Stimulated activated CD4-positive, alpha-beta T cell treated with anti-CD3 and anti-CD28 coated beads, Interleukin-1b, Interleukin-23, amount 100 ng/mL, for 4 hours (primary cell): ENCODE measurements around the gene ALDH1B1.
A peak's percentile ranks its signal among the peaks of the same experiment; 100 is the strongest.

ENCODE experiments used
- DNase-seq, 2 donors: peaks; one replicate each; pipeline ENCODE4 v3.0.0-alpha.2; 2020; ENCODE audit warnings: low read depth in 2 of 2

ALDH1B1 gene

GRCh38 chr9:38392235-38393127, at the start of gene ALDH1B1:
Gene ALDH1B1 (plus strand): TSS chr9:38392702. CDS start chr9:38395749, 3,047 bp downstream.
- DNase-seq = peak; percentile 49 to 58

DNA sequence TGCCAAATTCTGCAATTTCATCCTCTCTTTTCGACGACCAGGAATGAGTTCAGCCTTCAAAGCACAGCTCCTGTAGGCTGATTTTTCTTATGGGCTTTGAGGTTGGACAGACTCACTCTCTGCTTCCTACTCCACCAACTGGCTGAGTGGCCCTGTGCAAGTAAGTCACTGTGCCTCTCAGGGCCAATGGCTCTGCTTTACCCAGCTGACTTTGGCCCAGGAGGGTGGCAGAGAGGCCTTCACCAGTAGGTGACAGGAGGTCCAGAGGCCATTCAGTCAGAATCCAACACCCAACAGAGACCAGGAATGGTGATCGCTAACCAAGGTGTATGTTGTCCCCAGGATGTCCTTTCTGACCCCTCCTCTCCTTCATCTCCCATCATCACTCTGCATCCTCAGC, 49.5 kb upstream of the ALDH1B1 start:
- no peak for DNase-seq

DNA sequence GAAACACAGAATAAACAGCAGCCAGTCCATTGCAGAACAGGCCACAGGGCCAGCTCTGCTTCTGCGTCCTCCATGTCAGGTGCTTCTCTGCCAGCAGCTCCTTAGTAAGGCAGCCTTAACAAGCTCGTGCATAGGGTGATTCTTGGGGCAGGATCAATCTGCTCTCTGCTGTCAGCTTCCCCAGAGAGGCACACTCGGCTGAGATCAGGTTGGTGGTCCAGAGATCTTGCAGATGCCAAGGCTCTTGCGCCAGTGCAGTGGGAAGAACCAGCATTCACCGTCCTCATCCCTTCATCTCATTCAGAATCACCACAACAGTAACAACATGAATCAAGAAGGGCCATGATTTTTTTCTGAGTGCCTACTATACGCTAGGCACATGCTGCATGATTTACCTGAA, 49.0 kb upstream of the ALDH1B1 start:
- DNase-seq = no peak

DNA sequence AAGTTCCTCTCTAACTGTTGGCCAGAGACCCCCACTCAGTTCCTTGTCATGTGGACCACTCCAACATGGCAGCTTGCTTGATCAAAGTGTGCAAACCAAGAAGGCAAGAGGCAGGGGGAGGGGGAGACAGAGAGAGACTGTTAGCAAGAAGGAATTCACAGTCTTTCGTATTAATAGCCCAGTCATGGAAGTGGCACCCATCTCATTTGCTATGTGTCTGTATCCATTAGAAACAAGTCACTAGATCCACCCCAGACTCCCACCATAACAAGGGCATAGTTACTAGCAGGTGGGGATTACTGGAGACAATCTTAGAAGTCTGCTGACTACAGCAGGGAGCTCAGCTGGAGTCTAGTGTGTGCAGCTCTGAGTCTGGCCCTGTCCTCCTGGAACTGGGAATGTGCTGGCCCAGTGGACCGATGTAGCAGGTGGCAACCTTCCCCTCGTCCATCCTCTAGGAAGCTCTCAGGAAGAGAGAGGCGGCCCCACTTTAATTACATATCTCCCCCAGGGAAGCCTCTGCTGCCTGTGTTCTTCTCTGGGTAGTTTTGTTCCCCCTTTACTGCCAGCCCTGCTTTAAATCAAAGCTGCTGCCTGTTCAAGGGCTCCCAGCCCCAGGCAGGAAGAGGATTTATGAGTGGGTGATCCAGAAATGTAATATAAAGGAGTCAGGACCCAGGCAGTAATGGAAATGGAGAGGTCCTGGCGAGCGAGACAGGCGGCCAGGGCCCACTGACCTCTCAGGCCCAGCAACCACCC, 47.8 kb upstream of the ALDH1B1 start:
- DNase-seq = no peak

DNA sequence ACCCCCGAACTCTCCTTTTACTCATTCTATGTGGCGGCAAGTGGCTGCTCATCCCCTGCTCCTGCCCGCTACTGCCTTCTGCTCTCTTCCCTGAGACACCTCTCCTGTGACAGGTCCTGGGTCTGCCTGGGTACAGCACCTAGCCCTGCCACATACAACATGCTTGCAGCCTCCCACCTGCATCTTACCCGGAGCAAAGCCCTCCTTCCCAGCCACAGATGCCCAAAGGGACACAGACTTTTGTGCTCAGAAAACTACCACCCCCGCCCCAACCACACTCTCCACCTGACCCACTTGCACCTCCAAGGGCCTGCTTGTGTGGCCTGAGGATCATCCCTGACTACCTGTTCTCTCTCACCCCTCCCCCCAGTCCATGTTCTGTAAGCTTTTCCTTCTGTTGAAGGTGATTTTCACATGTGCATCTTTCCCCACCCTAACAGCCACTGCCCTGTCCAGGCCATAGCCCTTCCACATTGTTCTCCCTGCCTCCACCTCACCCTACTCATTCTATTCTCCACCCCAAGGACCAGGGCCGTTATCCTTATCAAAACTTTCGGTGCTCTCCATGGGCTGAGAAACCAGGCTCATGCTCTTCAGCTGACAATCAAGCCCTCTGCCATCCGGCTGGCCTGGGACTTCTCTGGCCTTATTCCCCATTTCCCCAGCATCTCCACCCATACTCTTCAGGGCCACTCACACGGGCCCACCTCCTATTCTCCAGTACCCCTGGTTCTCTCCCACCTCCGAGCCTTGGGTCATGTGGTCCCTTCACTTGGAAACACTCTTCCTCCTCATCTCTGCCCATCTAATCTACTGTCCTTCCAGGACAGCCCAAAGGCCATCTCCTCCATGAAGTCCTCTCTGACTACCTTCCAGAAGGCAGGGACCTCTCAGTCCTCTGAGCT, 46.4 kb upstream of the ALDH1B1 start:
- DNase-seq = no peak

DNA sequence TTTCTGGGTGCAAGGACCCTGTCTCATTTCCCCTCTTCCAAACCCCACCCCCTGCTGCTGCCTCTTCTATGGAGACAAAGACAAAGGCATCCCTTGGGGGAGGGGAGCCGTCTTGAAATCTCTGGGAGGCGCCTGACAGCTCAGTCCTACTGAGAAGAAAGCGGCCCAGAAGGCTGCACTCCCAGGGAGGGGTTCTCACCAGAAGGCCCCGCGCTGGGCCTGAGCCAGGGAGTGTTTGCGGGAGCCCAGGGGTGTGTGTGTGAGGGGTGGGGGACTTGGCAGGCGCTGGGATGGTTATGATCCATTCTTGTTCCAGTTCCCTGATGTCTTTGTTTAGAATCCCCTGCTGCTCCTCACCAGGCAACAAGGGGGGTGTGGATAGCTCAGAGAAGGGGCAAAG, 45.7 kb upstream of the ALDH1B1 start:
- DNase-seq = no peak

DNA sequence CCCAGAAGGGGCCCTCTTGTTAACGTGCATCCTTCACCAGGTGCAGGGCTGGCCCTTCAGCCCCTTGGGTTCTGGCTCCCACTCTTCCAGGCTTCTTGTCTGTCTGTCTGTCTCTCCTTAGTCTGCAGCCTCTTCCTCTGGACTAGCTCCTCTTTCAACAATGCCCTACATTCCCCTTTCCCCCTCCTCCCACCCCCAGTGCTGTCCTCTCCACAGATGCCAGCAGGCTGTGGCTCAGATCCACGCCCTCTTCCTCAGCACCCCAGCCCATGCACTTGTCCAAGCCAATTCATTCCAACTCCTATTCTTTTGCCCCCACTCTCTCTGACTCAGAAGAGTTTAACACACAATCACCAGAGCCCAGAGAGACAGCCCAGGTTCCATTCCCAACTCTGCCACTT, 45.2 kb upstream of the ALDH1B1 start:
- DNase-seq = no peak

DNA sequence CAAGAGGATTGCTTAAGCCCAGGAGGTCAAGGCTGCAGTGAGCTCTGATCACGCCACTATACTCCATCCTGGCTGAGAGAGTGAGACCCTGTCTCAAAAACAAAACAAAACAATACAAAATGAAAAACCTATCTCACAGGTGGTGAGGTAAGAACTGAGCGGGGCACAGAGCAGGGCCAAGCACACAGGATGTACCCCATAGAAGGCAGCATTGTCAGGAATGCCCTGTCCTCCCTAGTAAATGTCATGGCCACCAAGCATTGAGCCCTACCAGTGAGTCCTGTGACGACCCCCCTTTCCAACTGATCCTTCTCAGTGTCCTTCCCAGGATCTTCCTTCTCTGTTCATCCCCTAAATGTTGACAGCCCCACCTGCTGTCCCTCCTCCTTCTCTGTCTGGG, 44.6 kb upstream of the ALDH1B1 start:
- DNase-seq = no peak

DNA sequence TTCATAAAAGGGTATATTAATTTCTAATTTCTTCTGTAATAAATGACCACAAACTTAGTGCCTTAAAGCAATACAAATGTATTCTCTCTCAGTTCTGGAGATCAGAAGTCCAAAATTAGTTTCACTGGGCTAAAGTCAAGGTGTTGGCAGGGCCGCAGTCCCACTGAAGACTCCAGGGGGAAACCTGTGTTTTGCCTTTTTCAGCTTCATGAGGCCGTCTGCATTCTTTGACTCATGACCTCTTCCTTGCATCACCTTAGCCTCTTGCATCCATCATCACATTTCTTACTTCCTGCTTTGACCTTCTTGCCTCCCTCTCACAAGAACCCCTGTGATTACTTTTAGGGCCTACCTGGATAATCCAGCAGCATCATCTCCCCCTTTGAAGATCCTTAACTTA, 42.0 kb upstream of the ALDH1B1 start:
- DNase-seq = no peak

DNA sequence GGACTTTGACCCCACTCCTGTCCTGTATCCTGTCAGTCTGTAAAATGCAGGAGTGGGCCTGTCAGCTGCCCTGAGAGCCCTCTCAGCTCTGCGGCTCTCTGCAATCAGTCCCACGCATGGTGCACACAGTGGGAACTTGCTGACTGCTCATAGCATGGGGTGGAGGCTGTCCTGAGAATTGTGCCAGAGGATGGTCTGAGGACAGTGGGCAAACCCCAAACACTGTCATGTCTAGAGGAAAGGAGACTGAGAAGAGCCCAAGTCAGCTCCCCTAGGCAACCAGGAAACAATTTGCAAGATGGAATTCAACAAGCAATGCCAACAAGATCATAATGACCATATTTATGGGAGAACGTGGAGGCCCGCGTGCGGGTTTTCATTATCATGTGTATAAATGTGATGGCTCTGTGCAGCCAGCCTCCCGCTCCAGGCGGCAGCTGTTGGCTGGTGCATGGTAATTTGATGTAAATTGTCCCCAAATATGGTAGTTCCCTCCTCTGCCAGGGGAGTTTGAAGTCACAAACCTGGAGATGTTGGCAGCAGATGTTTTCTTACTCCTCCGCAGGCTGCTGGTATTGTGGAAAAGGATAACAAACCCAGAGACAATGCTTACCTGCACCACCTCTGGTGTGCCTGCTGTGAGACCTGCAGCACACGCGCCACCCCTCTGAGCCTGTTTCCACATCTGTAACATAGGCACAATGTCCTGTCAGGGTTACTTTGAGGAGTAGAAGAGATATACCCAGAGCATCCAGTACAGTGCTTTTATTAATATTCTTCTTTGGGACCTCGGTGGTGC, 39.8 kb upstream of the ALDH1B1 start:
- no peak for DNase-seq

DNA sequence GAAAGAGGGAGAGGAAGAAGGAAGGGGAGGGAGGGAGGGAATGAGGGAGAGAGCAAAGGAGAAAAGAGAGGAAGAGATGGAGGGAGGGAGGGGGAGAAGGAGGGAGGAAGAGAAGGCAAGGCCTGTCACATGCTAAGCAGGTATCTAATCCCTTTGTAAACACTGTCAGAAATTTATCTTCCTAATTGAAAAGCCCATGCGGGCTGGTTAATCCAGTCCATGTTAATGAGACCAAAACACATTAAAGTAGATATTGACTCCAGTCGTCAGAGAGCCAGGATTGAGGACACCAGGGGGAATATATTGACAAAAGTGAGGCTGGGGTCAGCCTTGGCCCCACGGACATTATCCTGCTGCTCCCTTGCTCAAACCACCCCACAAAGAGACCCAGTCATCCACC, 37.4 kb upstream of the ALDH1B1 start:
- no peak for DNase-seq

- no peak for DNase-seq
Observed at GRCh38 chr9:38355517-38356120, 36.9 kb upstream of the ALDH1B1 start.

DNA sequence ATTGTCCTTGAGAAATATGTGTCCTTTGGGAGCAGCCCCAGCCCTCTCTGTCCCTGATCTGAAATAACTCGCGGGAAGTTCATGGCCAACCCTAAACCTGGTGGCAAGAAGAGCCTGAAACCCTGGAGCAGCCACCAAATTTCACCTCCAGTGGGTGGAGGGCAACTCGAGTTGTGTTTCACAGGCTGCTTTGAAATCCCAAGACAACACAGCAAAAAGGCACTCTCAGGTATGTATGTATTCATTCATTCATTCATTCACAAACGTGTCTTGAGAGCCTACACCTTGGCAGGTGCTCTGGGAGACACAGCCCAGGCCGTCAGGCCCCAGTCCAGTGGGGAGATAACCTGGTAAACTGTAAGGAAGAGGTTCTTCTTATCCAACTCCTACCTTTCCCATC, 35.7 kb upstream of the ALDH1B1 start:
- DNase-seq = no peak

GRCh38 chr9:38357350-38358114, 35.0 kb upstream of the ALDH1B1 start:
- no peak for DNase-seq

DNA sequence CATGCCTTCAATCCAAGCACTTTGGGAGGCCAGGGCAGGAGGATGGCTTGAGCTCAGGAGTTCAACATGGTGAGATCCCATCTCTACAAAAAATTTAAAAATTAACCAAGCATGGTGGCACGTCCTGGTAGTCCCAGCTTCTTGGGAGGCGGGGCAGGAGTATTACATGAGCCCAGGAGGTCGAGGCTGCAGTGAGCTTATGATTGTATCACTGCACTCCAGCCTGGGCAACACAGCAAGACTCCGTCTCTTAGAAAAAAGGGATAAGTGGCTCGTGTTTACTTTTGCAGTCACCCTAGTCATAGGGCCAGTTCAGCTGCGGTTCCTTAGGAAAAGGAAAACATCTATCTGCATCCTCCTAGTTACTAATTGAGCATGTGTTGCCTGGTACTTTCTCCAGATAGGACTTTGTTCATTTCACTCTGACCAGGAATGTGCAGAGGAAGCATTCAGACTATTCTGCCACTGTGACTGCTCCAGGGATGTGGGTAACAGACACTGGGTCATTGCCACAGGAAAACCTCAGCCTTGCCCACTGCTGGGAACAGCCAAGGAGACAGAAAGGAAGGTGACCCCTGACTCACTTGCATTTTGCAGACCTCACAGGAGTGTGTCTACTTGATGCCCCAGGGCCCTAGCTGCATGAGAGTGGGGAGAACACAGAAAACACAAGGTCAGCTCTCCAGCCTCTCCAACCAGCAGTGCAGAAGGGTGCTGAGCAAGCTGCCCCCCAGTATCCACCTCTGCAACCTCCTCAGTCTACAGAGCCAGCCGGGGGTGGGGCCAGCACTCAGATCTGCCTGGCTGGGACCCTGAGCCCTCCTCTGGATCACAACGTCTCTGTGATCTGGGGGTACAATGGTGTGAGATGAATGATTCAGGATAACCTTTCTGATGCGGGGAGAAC, 33.9 kb upstream of the ALDH1B1 start:
- no peak for DNase-seq

GRCh38 chr9:38359297-38359653, 33.2 kb upstream of the ALDH1B1 start:
- no peak for DNase-seq

- DNase-seq = no peak
Observed at GRCh38 chr9:38359689-38360385, 32.7 kb upstream of the ALDH1B1 start.

DNA sequence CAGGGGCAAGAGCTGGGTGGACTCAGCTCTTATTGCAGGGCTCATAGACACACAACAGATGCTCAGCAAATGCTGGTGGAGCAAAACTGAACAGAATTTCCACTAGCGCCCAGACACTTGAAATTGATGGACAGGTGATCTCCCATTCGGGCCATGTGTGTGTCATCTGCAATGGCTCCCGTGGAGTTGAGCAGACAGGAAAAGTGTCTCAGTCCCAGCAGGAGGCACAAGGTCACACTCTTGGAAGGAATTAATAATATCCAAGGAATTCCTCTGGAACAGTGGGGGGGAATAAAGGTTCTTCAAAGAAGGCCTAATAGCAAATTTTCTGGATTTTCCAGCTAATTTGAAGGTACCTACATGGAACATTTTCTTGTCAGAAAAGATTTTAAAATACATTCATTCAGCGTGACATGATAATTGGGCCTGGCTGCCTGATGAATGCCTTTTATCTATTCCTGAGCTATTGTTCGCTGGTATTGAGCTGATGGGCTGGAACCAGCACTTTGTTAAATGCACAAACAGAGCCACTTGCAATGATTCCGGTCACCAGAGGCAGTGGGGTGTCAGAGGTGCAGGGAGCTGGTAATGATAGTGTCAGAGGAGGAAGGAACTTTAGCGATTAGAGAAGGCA, 31.5 kb upstream of the ALDH1B1 start:
- no peak for DNase-seq
